Motor neuron (in vitro differentiated cells): ENCODE results near the gene EP300. TPM values are rescaled to one million over a fixed set of nuclear protein-coding genes. Genes with fewer than 3 reads are reported as not detected.

Experiments
- total RNA-seq, 8 experiments: library from RNA; unstranded; fragments of 300-600 nt; gene quantifications; 2 replicates each; pipeline versions ENCODE4 v1.2.3 to v1.2.4, GENCODE V29; 2022

Gene EP300
- total RNA-seq, 8 experiments from 2014 or later = 21.8 to 82.2 (median 32.4) TPM

Other genes with a start within 250 kb of the EP300 start
- 100 to 1,000 TPM; 195 to 321 (median 222) TPM for gene ST13, start 236.0 kb upstream of the EP300 start, total RNA-seq
- 10 to 100 TPM; 10.8 to 28.1 (median 16.9) TPM for gene XPNPEP3, start 235.4 kb upstream of the EP300 start, total RNA-seq
- 1 to 10 TPM in 5 of 8 experiments, under 1 TPM in 3; 0.56 to 2.8 (median 1.3) TPM for gene DNAJB7, start 230.5 kb upstream of the EP300 start, total RNA-seq
- 100 to 1,000 TPM in 1 of 8 experiments, 10 to 100 TPM in 7; 48.7 to 109 (median 67.6) TPM for gene RBX1, start 141.2 kb upstream of the EP300 start, total RNA-seq
- gene L3MBTL2, start 112.7 kb downstream of the EP300 start, total RNA-seq = 10 to 100 TPM; 14.7 to 26.2 (median 24.0) TPM
- 1 to 10 TPM in 2 of 8 experiments, under 1 TPM in 5, not detected in 1; 0.38 to 1.9 (median 0.52) TPM for gene CHADL, start 148.3 kb downstream of the EP300 start, total RNA-seq
- 10 to 100 TPM; 31.1 to 78.9 (median 53.2) TPM for gene RANGAP1, start 193.6 kb downstream of the EP300 start, total RNA-seq
- gene ZC3H7B, start 208.9 kb downstream of the EP300 start, total RNA-seq = 10 to 100 TPM; 28.9 to 83.0 (median 42.2) TPM